H9 (cell line): ENCODE data around the gene RPL18. TPM values are rescaled to one million over a fixed set of nuclear protein-coding genes. Genes with fewer than 3 reads are reported as not detected.

Experiments used
- DNase-seq: peaks from one replicate; pipeline ENCODE4 v3.0.0-alpha.2; 2017
- H2AFZ ChIP-seq: one replicate; pipeline ENCODE4 v1.6.1; 2013; ENCODE audit warnings: mild to moderate bottlenecking, low read length, control low read depth, moderate library complexity
- H2AK5ac ChIP-seq: 2 replicates; pipeline ENCODE4 v1.6.1; 2013; ENCODE audit warnings: low read length, control low read depth, mixed read lengths; ENCODE audit not compliant: insufficient read length
- H2BK120ac ChIP-seq: one replicate; pipeline ENCODE4 v1.6.1; 2013; ENCODE audit warnings: low read depth, mild to moderate bottlenecking, low read length, control low read depth, inconsistent platforms; ENCODE audit not compliant: poor library complexity, severe bottlenecking
- H2BK12ac ChIP-seq: 2 replicates; pipeline ENCODE4 v1.6.1; 2013; ENCODE audit warnings: low read length, control low read depth, mixed read lengths, low read depth; ENCODE audit not compliant: insufficient read length
- H2BK15ac ChIP-seq: 2 replicates; pipeline ENCODE4 v1.6.1; 2013; ENCODE audit warnings: low read depth, low read length, control low read depth
- H2BK20ac ChIP-seq: one replicate; pipeline ENCODE4 v1.6.1; 2013; ENCODE audit warnings: low read depth, mild to moderate bottlenecking, low read length, control low read depth, inconsistent platforms; ENCODE audit not compliant: poor library complexity, severe bottlenecking
- H2BK5ac ChIP-seq: 2 replicates; pipeline ENCODE4 v1.6.1; 2013; ENCODE audit warnings: low read length, control low read depth, mixed read lengths; ENCODE audit not compliant: insufficient read length
- H3K14ac ChIP-seq: 2 replicates; pipeline ENCODE4 v1.6.1; 2013; ENCODE audit warnings: low read length, control low read depth; ENCODE audit not compliant: insufficient read depth
- H3K18ac ChIP-seq: 2 replicates; pipeline ENCODE4 v1.6.1; 2013; ENCODE audit warnings: low read depth, mild to moderate bottlenecking, mixed read lengths, low read length, control low read depth; ENCODE audit not compliant: insufficient read length
- H3K23ac ChIP-seq: 2 replicates; pipeline ENCODE4 v1.6.1; 2013; ENCODE audit warnings: low read length, control low read depth, mixed read lengths, low read depth; ENCODE audit not compliant: insufficient read length
- H3K23me2 ChIP-seq: 2 replicates; pipeline ENCODE4 v1.6.1; 2013; ENCODE audit warnings: low read depth, mild to moderate bottlenecking, mixed read lengths, low read length, control low read depth; ENCODE audit not compliant: insufficient read length, poor library complexity, severe bottlenecking
- H3K27ac ChIP-seq: 2 replicates; pipeline ENCODE4 v1.5.1; 2013; ENCODE audit warnings: low read length, control low read depth, mixed read lengths, low read depth; ENCODE audit not compliant: insufficient read length
- H3K27me3 ChIP-seq: 2 replicates; pipeline ENCODE4 v1.6.1; 2013; ENCODE audit warnings: low read length, control low read depth, inconsistent platforms; ENCODE audit not compliant: insufficient read depth
- H3K4ac ChIP-seq: 2 replicates; pipeline ENCODE4 v1.6.1; 2013; ENCODE audit warnings: low read depth, mild to moderate bottlenecking, control low read depth, inconsistent platforms, low read length, moderate library complexity
- H3K4me1 ChIP-seq: 2 replicates; pipeline ENCODE4 v1.6.1; 2013; ENCODE audit warnings: low read length, control low read depth, inconsistent platforms; ENCODE audit not compliant: insufficient read depth
- H3K4me2 ChIP-seq: 2 replicates; pipeline ENCODE4 v1.6.1; 2013; ENCODE audit warnings: low read length, control low read depth, mixed read lengths; ENCODE audit not compliant: insufficient read length, insufficient read depth
- H3K56ac ChIP-seq: 2 replicates; pipeline ENCODE4 v1.6.1; 2013; ENCODE audit warnings: low read depth, mild to moderate bottlenecking, mixed read lengths, low read length, control low read depth; ENCODE audit not compliant: insufficient read length
- H3K79me1 ChIP-seq: 2 replicates; pipeline ENCODE4 v1.6.1; 2013; ENCODE audit warnings: low read depth, mild to moderate bottlenecking, moderate library complexity, low read length, control low read depth, inconsistent platforms; ENCODE audit not compliant: insufficient read depth, poor library complexity, severe bottlenecking
- H3K79me2 ChIP-seq: 2 replicates; pipeline ENCODE4 v1.6.1; 2013; ENCODE audit warnings: low read length, control low read depth, inconsistent platforms; ENCODE audit not compliant: insufficient read depth
- H3K9ac ChIP-seq: 2 replicates; pipeline ENCODE4 v1.6.1; 2013; ENCODE audit warnings: low read length, control low read depth, mixed read lengths; ENCODE audit not compliant: insufficient read length; ENCODE audit errors: extremely low read depth
- H3K9me3 ChIP-seq: one replicate; pipeline ENCODE4 v1.6.1; 2013; ENCODE audit warnings: low read depth, low read length, inconsistent platforms; ENCODE audit not compliant: control insufficient read depth
- H3T11ph ChIP-seq: one replicate; pipeline ENCODE4 v1.6.1; 2013; ENCODE audit warnings: mild to moderate bottlenecking, low read length, control low read depth, inconsistent platforms
- H4K20me1 ChIP-seq: one replicate; pipeline ENCODE4 v1.6.1; 2013; ENCODE audit not compliant: control insufficient read depth, insufficient read length, insufficient read depth
- H4K5ac ChIP-seq: 2 replicates; pipeline ENCODE4 v1.6.1; 2013; ENCODE audit warnings: low read depth, mild to moderate bottlenecking, mixed read lengths, low read length, control low read depth; ENCODE audit not compliant: insufficient read length
- H4K8ac ChIP-seq: replicated peaks from 2 replicates; pipeline ENCODE4 v1.6.1; 2013; ENCODE audit warnings: low read length, control low read depth, mixed read lengths, low read depth; ENCODE audit not compliant: insufficient read length
- H4K91ac ChIP-seq: 2 replicates; pipeline ENCODE4 v1.6.1; 2013; ENCODE audit warnings: low read depth, mild to moderate bottlenecking, moderate library complexity, mixed read lengths, low read length, control low read depth; ENCODE audit not compliant: insufficient read length
- H3K27ac Mint-ChIP-seq, 3 experiments: 2 replicates in 2 of 3; 3 replicates in 1 of 3; pipeline ENCODE4 v1.8.0; 2020 to 2021; ENCODE audit warnings: mixed read lengths in 3 of 3, mild to moderate bottlenecking in 1 of 3, moderate library complexity in 1 of 3
- H3K27me3 Mint-ChIP-seq: 2 replicates; pipeline ENCODE4 v1.8.0; 2021; ENCODE audit warnings: low read depth, mild to moderate bottlenecking, moderate library complexity, mixed read lengths
- H3K36me3 Mint-ChIP-seq, 3 experiments: 2 replicates in 2 of 3; 3 replicates in 1 of 3; pipeline ENCODE4 v1.8.0; 2020 to 2021; ENCODE audit warnings: low read depth in 3 of 3, mixed read lengths in 3 of 3; ENCODE audit not compliant: insufficient read depth in 1 of 3
- H3K4me1 Mint-ChIP-seq, 2 experiments: 2 replicates each; pipeline ENCODE4 v1.8.0; 2020; ENCODE audit warnings: mixed read lengths in 2 of 2
- H3K4me3 Mint-ChIP-seq, 2 experiments: 2 replicates in 1 of 2; 3 replicates in 1 of 2; pipeline ENCODE4 v1.8.0; 2020 to 2021; ENCODE audit warnings: mild to moderate bottlenecking in 2 of 2, mixed read lengths in 2 of 2, moderate library complexity in 1 of 2
- H3K9me3 Mint-ChIP-seq, 2 experiments: 2 replicates in 1 of 2; 3 replicates in 1 of 2; pipeline ENCODE4 v1.8.0; 2020; ENCODE audit warnings: mild to moderate bottlenecking in 2 of 2, mixed read lengths in 2 of 2, moderate library complexity in 1 of 2
- CTCF ChIP-seq: fragments of 200-600 bp; sonication (generic); conservative IDR thresholded peaks from 3 replicates; pipeline ENCODE4 v1.8.0; 2021; ENCODE audit warnings: antibody characterized with exemption, mild to moderate bottlenecking
- WGBS: extraction: QIAGEN DNeasy Blood & Tissue Kit; methylation state at CpG from one replicate; pipeline ENCODE4 v1.1.7; 2013; ENCODE audit warnings: missing lambda C conversion rate, low lambda C conversion rate, mixed read lengths; ENCODE audit not compliant: insufficient read length; ENCODE audit errors: extremely low coverage; 5-methylcytosine and 5-hydroxymethylcytosine counted together
- total RNA-seq: library from RNA; stranded (reverse); gene quantifications from 2 replicates; pipeline ENCODE4 v1.2.1, GENCODE V29; 2021

The RPL18 gene
- total RNA-seq, 1 experiment from 2014 or later, result 1,855 TPM

DNA sequence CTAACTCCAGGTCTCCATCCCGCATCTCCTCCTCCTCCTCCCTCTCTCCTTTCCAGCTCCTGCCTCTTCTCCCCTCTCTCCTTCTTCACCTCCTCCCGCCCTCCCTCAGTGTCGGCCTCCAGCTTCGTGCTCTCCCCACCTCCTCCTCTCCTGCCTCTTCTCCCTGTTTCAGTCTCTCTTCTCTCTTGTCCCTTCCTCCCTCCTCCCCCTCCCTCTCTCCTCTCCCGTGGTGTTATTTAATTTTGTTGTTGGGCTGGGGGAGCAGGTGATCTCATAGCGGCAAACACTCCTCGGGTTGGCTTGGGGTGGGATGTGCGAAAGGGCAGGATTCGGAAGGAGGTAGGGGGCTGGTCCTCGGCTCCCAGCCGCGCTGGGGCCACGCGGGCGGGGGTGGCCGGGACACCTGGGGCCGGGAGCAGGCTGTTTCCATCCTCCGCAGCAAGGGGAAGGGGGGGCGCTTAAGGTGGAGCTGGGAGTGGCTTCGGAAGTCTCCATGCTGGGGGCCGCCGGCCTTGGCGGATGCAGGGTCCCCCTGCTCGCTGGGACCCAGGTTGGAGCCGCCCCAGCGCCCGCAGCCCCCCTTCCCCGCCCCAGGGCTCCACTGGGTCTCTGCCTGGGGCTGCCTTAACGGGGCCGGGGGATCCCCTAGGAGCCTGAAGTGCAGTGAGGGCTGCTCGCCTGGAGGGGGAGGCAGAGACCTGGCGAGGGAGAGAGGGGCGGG, 27.2 kb upstream of the RPL18 start, which contains the start of gene CA11:
TSS of gene CA11 (minus strand) at position 187 of the 721 bp plus-strand sequence. CDS start 555 bp downstream, outside the sequence.
- H4K91ac ChIP-seq, result no peak within 1 kb of the TSS
- H3K14ac ChIP-seq, result 0 out of 2 replicates have a peak within 1 kb of the TSS, but pooled peaks have one; percentile 16
- no peak within 1 kb of the TSS for H2BK15ac ChIP-seq
- peaks cover 16% of the 10 kb centered on the region for H3K23me2 ChIP-seq
- peaks cover 2% of the 10 kb centered on the region for H3K27me3 Mint-ChIP-seq
- peak within 1 kb of the TSS; percentile 84 to 93 for H3K4me3 Mint-ChIP-seq
- H3K4me2 ChIP-seq, result peak within 1 kb of the TSS; percentile 69
- no CpG with 5 or more reads among the region's 33 CpGs for WGBS
- peak; percentile 82 for DNase-seq
- H3K36me3 Mint-ChIP-seq, result peaks cover 5 to 22% (median 19%) of the 10 kb centered on the region in 3 experiments
- H3K9me3 ChIP-seq, result no peaks in the 10 kb centered on the region
- H3K9ac ChIP-seq, result peak within 1 kb of the TSS; percentile 1
- H2BK20ac ChIP-seq, result no peak within 1 kb of the TSS
- H3K23ac ChIP-seq, result no peak within 1 kb of the TSS
- no peaks in the 10 kb centered on the region for H4K20me1 ChIP-seq
- no peak within 1 kb of the TSS for H2BK12ac ChIP-seq
- no peak within 1 kb of the TSS for H4K5ac ChIP-seq
- no peak within 1 kb of the TSS for H3K56ac ChIP-seq
- no peak within 1 kb of the TSS for H4K8ac ChIP-seq
- no peaks in the 10 kb centered on the region for H3K4me1 ChIP-seq
- H3K4me1 Mint-ChIP-seq, result peaks cover 16 to 17% of the 10 kb centered on the region in 2 experiments
- no peak within 1 kb of the TSS for H3K27ac ChIP-seq
- no peaks in the 10 kb centered on the region for H3K79me1 ChIP-seq
- peaks cover 0 to 3% of the 10 kb centered on the region in 2 experiments; a peak in 2 of 5 replicates for H3K9me3 Mint-ChIP-seq
- no peak within 1 kb of the TSS for H2BK5ac ChIP-seq
- no peak within 1 kb of the TSS for H2BK120ac ChIP-seq
- peak within 1 kb of the TSS; percentile 12 for H3K18ac ChIP-seq
- H3T11ph ChIP-seq, result no peak within 1 kb of the TSS
- no peak within 1 kb of the TSS for H3K4ac ChIP-seq
- TF ChIP-seq CTCF, result peak; percentile 92
- no peak within 1 kb of the TSS for H2AFZ ChIP-seq
- H3K27ac Mint-ChIP-seq, result peak within 1 kb of the TSS; percentile 88 to 98 (median 98)
- H3K27me3 ChIP-seq, result no peaks in the 10 kb centered on the region
- H2AK5ac ChIP-seq, result no peak within 1 kb of the TSS
- H3K79me2 ChIP-seq, result no peaks in the 10 kb centered on the region
